ENCODE measurements around the gene APOL5.

GRCh38 chr22:35685731-35686130 is 31.9 kb upstream of the APOL5 start:
- no peak for TF ChIP-seq CTCF (conservative IDR thresholded peaks at IDR 0.05)
- TF ChIP-seq EZH2 (IDR thresholded peaks at IDR 0.05; ENCODE audit: low read depth): no peak
